CD4-positive, alpha-beta T cell treated with Interleukin-4 for 4 hours (primary cell): ENCODE measurements around the gene EID1.

ENCODE experiments used
- DNase-seq: peaks from one replicate; pipeline ENCODE4 v3.0.0-alpha.2; 2020

Gene EID1

DNA sequence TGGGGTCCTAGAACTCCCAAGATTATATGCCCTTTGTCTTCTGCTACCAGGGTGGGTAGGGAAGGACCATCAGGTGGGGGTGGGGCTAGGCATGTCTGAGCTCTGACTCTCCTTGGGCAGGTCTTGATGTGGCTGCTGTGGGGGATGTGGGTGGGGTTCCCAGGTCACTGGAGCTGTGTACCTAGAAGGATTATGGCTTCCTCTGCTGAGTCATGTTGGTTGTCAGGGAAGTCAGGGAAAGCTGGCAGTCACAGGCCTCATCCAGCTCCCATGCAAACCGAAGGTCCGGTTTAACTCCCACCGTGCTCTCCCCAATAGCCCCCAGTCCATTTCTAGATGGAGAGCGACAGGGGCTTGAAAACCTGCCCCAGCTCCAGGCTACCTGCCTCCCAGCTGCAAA is 35.2 kb downstream of the EID1 start:
- no peak for DNase-seq

DNA sequence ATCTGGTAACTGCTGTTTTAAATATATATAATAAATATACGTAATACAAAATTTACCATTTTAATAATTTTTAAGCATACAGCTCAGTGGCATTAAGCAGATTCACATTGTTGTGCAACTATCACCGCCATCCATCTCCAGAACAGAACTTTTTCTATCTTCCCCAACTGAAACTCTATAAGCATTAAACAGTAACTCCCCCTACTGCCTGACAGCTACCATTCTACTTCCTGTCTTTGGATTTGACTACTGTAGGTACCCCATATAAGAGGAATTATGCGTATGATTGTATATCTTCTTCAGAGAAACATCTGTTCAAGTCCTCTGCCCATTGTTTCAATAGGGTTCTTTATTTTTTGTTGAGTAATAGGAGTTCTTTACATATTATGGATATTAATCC is 36.8 kb downstream of the EID1 start:
- no peak for DNase-seq

DNA sequence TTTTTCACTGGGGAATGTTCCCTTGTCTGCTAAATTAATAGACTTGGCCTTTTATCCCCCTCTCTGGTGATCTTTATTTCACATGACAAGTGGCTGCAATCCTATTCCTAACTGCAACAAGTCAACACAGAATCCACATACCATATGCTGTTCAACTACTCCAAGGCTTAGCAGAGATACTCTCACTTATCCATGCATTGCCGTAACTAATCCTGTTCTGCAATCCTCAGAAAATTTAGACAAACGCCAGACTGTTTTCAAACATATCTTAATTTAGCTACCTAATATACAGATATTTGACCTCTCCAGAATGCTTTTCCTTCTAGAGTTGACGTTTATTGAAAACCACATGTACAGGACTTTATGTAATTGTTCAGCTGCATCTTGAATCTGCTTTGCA is 37.9 kb downstream of the EID1 start:
- no peak for DNase-seq

DNA sequence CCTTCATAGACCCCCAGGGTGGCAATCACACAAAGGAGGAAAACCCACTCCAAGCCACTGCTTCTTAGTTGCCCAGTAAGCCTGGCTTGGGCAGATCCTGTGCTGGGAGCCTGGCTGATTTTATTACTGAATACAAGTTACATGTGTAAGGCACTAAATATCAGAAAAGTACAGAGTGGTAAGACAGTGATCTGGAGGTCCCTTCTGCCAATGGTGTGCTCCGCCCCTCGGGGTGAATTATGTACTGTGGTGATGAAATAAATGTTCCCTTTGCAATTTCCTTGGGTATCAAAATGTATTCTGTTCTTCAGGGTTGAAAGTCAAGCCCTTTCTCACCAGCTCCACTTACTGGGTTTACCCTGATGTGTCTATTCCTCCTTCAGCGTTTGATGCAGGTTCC is 38.8 kb downstream of the EID1 start:
- no peak for DNase-seq

DNA sequence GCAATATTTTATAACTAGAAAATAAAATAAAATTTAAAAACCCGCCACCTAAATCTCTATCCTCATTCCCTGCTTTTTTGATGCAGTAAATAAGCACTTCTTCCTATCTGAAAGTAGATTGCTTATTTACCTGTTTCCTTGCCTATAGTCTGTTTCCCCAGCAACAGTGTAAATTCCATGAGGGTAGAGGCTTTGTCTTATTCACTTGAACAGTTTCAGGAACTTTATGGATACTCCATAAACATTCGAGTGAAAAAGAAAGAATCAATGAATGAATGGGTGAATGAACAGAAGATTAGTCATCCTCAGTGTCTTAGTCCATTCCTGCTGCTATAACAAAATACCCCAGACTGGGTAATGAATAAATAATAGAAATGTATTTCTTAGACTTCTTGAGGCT is 44.1 kb downstream of the EID1 start:
- DNase-seq: no peak

DNA sequence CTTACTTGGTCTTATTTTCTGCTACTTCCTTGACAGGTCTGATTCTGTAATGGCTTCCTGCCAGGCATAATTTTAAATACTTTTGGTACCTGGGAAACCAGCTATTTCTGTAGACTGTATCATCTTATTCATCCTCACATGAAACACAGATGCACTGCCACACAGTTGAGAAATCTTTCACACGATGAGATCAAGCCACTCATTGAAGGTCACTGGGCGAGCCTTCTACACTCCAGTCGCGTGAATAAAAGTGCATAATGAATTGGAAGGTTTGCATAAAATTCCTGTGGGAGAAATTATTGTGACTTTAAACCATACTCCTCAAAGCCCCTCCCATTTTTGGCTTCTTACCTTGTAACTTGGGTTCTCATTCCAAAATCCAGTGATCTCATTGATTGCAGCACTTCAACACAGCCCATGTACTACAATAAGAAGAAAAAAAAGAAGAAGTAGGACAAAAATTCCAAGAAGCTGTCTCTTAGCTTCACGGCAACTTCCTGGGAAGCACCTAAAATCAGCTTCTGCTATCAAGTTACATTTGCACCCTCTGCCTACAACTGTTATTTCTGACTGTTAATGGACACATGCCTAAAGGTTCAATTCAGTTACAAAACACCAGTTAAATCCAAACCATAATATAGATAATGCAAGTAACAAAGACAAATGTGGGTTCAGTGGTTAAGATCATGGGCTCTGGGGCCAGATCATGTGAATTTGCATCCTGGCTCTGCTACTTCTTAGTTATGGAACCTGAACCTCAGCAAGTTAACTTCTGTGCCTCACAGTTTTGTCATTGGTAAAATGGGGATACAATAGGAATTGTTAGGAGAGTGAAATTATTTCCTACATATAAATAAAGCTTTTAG is 46.8 kb downstream of the EID1 start:
- no peak for DNase-seq

DNA sequence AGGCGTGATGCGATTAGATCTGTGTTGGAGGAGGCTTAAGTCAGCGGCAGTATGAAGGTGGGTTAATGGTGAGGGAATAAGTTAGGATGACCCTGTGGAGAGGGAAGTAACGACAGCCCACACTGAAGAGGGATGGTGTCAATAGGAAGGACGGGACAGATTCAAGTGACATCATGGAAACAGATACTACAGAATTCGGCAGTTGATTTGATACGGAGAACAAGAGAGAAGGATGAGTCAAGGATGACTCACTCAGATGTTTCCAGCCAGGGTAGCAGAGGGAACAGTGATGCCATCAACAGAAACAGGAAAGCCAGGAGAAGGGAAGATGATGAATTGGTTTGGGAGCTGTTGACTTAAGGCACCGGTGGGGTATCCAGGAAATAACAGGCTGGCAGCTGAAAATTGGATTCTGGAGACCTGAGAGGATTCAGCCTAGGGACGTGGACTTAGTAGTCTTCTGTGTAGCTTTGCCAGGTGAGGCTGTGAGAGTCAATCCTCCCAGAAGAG is 47.8 kb downstream of the EID1 start:
- no peak for DNase-seq

DNA sequence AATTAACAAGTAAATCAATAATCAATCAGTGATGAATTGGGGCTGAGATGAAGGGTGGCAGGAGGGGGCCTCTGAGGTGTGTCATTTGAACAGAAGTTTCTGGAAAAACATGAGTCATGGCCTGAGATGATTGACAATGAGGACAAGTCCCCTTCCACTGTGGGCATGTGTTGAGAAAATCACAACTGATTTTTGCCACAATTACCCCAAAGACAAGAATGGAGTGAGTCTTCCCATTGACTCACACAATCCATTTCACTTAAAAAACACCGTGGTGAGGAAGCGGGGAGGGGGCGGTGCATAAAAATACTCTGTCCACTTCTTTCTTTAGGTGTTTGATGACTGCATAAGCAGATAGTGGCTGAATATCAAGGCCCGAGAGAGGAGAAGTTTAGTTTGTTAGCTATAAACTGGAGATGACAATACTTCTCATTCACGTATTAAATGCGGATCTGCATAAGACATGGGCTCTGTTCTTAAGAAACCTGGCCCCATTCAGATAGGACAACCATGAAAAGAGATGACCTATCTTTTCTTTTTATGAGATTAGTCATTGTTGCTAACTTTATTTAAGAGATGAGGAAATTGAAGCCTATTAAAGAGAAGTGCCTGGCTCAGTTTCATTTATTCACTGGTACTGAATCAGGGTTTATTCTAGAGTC is 51.1 kb downstream of the EID1 start:
- DNase-seq: no peak

DNA sequence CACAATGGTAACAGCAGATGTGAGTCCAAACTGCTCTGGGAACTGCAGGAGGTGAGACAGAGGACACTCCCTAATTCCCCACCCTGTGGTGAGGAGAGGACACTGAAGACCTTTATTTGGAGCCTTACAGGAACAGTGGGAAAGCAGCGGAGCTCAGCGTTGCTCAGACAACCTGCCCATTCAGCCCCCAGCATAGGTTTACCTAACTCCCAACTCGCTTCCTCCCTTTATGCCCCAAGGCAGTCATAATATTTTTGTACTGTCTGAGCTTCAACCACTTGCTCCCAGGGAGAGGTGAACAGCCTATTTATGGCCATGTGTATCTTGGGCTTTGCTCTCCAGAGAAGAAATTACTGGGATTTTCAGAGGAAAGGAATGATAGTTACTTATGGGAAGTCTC is 51.7 kb downstream of the EID1 start:
- no peak for DNase-seq
